ENCODE data around the gene DNAJC21.
"Not testable (repeated sequence)": the region's sequence is repeated elsewhere in the genome, so short reads cannot be mapped to it uniquely, and the experiment has no call there.

The DNAJC21 gene

GRCh38 chr5:34923694-34924461 is 5.5 kb upstream of the DNAJC21 start:
- DNase-seq, result peak; percentile 29 to 44

GRCh38 chr5:34924462-34924765 is 4.9 kb upstream of the DNAJC21 start:
- no peak for DNase-seq

DNA sequence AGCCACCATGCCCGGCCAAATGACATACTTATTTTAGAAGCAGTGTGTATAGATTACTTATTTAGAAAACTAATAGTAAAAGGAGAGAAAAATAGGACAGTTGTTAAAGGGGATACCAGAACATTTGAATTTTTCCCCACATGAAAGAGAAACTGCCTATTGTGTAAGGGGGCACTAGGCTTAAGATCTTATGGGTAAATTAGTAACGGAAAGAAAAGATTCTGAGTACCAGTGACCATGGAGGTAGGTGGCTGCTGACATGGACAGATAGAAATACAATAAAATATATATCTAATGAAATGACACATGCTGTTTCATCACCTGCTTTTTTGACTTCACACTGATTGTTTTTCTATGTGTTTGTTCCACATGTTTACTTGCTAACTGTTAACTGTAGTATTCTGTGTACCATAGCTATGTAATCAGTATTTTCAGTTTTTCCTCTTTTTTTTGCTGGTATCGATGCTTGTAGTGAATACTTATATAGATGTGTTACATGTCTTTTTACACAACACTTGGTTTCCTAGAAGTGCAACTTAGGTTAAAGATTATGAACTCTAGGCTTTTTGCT is 3.0 kb upstream of the DNAJC21 start:
- no peak for DNase-seq

- DNase-seq, result no peak
Observed at GRCh38 chr5:34927785-34928184, 1.6 kb upstream of the DNAJC21 start.

DNA sequence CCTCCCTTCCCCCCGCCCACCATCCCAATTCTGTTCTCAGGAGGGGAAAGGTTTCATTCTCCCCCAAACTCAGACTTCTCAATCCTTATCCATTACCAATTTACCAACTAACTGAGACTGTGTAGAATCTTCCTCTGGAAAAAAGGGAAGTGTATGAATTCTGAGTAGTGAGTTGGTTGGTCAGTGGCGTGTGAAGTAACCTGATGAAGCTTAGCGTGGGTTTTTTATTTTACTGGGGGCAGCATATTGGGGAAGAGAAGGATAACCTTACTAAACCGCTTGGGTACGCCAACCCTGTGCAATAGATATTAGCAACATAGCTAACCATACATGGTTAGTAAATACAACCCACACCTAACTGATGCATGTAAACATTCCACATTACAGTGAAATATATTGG is 1.1 kb upstream of the DNAJC21 start:
- no peak for DNase-seq

DNA sequence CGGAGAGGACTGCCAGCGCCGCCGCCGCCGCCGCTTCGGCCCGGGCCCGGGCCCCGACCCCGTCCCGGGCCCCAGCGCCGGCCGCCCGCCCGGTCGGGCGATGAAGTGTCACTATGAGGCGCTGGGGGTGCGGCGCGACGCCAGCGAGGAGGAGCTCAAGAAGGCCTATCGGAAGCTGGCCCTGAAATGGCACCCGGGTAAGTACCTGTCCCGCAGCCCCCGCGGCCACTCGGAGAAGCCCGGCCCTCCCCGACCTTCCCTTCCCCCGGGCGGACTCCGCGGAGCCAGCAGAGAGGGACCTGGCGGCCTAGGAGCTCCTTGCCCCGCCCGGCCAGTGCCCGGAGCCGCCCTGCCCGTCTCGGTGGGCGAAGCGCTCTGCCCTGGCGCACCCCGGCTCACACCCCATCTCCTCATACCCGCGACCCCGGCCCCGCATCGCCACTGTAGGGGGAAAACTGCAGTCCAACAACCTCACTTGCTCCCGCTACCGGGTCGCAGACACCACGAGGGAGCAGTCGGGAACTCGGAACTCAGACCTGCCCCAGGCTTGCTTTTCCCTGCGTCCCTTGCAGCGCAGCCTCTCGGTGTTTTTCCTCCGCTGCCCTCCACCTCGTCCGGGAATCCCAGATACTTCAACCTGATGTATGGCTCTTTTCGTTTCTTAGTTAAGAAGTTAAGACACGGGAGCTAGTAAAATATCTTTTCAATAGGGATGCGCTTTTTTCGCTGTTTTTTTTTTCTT is 532 bp downstream of the DNAJC21 start:
- DNase-seq, result peak; percentile 73 to 77

DNA sequence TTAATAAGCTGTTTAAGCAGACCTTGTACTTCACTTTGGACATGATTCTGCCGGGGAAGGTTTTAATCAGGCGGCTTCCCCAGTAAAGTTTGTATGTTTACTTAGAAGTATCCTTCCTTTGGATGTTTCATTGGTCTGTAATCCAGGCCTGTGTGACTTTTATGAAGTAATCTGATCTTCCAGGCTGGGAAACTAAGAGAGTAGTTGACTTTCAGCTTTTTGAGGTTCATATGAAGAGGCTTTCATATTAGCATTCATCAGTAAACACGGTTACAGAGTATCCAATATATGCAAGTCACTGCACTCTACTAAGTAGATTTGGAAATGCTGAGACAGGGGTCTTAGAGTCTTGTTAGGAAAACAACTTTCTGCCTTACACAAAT is 1.1 kb downstream of the DNAJC21 start:
- DNase-seq, result no peak

DNA sequence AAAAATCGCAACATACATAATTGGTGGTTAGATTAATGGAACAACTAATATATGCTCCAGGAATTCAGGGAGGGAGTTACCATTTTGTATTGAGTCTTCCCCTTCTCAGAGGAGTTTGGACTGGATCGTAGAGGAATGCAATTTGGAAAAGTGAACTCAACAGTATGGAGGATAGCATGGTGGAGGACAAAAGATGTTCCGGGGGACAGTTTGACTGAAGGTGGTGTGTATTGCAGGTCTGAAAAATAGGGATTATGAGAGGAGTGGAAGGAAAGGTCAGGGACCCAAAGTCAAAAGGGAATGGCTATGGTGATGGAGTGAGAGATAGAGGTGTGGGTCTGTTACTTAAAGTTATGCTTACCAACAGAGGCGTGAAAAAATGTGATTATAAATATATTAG is 1.5 kb downstream of the DNAJC21 start:
- DNase-seq, result no peak

- no peak for DNase-seq
Observed at GRCh38 chr5:34932947-34933346, 3.6 kb downstream of the DNAJC21 start.

DNA sequence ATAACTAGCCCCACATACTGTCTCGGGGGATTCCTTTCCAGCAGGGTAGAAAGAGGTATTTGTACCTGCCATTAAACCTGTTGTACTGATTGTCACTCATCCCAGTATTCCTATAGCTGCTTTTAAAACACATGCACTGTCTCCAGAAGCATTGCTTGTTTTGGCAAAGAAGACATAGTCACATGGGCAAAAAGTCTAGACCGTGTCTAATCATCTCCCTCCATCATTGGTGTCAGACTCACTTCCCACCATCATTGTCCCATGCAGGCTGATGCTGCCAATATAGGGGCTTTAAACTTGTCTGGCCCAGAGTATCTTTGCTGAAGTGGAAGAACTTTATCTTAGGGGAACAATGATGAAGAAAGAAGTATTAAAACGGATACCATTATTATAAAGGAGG is 12.6 kb downstream of the DNAJC21 start:
- DNase-seq, result no peak

- no peak for DNase-seq
Observed at GRCh38 chr5:34944044-34944443, 14.7 kb downstream of the DNAJC21 start.

- DNase-seq, result no peak
Observed at GRCh38 chr5:34944460-34945047, 15.2 kb downstream of the DNAJC21 start.

- DNase-seq, result no peak
Observed at GRCh38 chr5:34957321-34957720, 28.0 kb downstream of the DNAJC21 start.

DNA sequence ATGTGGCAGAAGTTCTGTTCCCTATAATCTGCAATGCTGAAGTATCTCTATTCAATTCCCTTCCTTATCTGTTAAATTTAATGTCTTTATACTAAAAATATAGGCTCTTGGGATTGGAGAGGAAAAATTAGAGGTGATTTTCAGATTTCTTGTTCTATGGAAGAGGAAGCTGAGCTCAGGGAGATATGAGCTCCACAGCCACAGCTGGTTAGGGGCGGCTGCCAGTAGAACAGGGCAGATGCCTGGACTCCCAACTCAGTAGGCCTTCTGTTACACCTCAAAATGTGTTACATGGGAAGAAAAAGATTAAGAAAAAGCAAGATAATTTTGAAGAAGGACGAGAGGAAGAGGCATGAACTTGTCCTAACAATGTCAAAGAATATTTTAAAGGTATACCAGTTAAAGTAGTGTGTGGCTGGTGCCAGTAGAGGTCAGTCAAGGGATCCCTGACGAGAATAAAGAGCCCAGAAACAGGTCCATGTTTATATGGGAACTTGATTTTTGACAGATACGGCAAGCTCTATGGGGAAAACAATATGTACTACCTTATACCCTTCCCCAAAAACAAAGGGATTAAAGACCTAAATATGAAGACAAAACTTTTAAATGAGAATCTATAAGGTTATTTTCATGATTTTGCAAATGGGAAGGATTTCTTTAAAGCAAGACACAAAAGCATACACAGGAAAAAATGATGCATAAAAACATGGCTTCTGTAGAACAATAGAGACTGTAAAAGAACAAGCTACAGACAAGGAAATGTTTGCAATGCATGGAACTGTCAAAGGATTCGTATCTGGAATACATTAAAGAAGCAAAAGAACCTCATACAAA is 28.7 kb downstream of the DNAJC21 start:
- DNase-seq, result peak in 1 of 2 donors; percentile 6

- no peak for DNase-seq
Observed at GRCh38 chr5:34959323-34959722, 30.0 kb downstream of the DNAJC21 start.

DNA sequence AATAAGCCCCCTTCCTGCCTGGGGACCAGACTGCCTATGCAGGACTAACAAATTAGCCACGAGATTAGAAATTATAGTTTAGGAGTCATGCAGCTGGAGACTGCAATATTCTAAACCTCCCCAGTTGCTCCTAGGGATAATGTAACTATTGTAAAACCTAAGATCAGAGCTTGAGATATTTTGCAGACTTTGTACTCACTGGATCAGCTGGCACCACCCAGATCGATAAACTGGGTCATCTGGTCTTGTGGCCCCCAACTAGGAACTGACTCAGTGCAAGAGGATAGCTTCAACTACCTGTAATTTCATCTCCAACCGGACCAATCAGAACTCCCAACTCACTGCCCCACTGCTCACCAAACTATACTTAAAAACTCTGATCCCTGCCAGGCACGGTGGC is 38.2 kb downstream of the DNAJC21 start:
- no peak for DNase-seq

- no peak for DNase-seq
Observed at GRCh38 chr5:34968258-34968657, 38.9 kb downstream of the DNAJC21 start.

DNA sequence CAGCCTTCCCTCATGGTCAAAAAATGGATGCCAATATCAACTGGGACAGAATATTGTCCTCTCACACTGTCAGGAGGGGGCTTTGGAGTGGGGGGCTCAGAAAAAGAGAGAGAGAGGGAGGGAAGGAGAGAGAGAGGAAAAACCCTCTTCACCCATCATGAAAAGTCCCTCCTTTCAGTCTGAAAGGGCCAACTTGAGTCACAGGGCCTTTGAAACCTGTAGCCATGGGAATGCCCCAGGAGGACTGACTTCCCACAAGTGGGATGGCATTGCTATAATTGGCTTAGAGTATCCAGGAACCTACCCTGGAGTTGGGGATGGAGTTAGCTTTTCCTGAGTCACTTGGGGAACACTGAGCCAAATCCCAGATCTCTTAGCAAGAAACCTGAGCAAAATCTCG is 41.2 kb downstream of the DNAJC21 start:
- no peak for DNase-seq

DNA sequence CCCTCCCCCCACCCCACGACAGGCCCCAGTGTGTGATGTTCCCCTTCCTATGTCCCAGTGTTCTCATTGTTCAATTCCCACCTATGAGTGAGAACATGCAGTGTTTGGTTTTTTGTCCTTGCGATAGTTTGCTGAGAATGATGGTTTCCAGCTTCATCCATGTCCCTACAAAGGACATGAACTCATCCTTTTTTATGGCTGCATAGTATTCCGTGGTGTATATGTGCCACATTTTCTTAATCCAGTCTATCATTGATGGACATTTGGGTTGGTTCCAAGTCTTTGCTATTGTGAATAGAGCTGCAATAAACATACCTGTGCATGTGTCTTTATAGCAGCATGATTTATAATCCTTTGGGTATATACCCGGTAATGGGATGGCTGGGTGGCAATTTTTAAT is 42.3 kb downstream of the DNAJC21 start:
- DNase-seq, result not testable (repeated sequence)

DNA sequence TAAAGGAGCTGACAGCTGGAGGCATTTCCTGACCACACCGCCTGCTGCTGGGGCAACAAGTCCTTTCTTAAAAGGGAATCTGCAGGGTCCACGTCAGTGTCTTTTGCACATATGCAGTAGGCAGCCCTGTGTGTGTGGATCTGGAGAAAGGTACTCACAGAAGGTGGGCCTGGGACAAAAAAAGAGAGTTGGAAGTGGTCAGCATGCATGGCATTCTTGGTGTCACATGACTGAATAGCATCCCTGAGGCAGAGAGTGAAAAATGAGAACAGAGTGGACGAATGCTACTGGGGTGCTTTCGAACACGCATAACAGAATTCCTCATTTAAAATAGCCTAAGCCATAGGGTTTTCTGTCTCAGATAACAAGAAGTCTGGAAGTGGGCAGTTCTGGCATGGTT is 47.0 kb downstream of the DNAJC21 start:
- DNase-seq, result no peak

- DNase-seq, result no peak
Observed at GRCh38 chr5:34977934-34978613, 48.7 kb downstream of the DNAJC21 start.

DNA sequence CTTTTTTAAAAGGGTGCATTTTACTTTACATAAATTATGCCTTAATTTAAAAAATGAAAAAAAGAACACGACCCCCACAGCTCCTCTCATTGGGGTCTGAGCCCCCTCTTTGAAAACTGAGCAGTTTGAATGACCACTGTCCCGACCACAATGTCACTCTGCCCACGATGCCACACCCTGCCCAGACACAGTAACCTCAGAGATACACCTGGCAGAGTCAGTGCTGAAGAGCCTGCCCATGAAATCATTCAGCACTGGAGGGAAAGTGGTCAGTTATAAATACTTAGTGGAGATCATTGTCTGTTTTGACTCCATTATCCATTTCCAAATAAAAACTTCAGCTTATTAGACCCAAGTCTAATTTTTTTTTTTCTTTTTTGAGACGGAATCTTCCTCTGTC is 49.3 kb downstream of the DNAJC21 start:
- DNase-seq, result no peak
